HG03571 (cell line): ENCODE measurements around the gene CPOX.
A peak's percentile ranks its signal among the peaks of the same experiment; 100 is the strongest.

ENCODE experiments used
- ATAC-seq: cut with Tn5 transposase; IDR thresholded peaks from one replicate; pipeline ENCODE4 v1.9.1; 2021; ENCODE audit not compliant: unreplicated experiment

CPOX gene

GRCh38 chr3:98541695-98542094 is 51.7 kb downstream of the CPOX start:
- no peak for ATAC-seq

GRCh38 chr3:98540346-98540745 is 53.1 kb downstream of the CPOX start:
- ATAC-seq, result peak; percentile 51

- ATAC-seq, result peak; percentile 75
Measured at GRCh38 chr3:98536456-98537017, 56.9 kb downstream of the CPOX start.

GRCh38 chr3:98534734-98535133 is 58.7 kb downstream of the CPOX start:
- ATAC-seq, result no peak

GRCh38 chr3:98534168-98534567 is 59.2 kb downstream of the CPOX start:
- ATAC-seq, result no peak

- ATAC-seq, result no peak
Measured at GRCh38 chr3:98532709-98533571, 60.5 kb downstream of the CPOX start.

- no peak for ATAC-seq
Measured at GRCh38 chr3:98532275-98532637, 61.2 kb downstream of the CPOX start.

GRCh38 chr3:98531622-98532274 is 61.7 kb downstream of the CPOX start, which contains the start of gene GPR15:
Gene GPR15 (plus strand): TSS chr3:98531978. CDS start chr3:98532034, 56 bp downstream.
- ATAC-seq, result peak; percentile 19

GRCh38 chr3:98530676-98531075 is 62.7 kb downstream of the CPOX start:
- ATAC-seq, result no peak

- no peak for ATAC-seq
Measured at GRCh38 chr3:98529856-98530459, 63.5 kb downstream of the CPOX start.
